Coronary artery (tissue), 2 donors: Measurements from ENCODE around the gene TMEM253.

ENCODE experiments used
- DNase-seq: peaks from one replicate; pipeline ENCODE4 v3.0.0-alpha.2; 2017; ENCODE audit warnings: low spot score
- H3K27ac ChIP-seq, 2 donors: fragments of 200-600 bp; sonication (generic); one replicate each; pipeline ENCODE4 v1.5.1; 2016 to 2019
- H3K4me3 ChIP-seq: fragments of 200-600 bp; sonication (generic); 2 replicates; pipeline ENCODE4 v1.5.1; 2016; ENCODE audit warnings: mild to moderate bottlenecking, moderate library complexity
- CTCF ChIP-seq: fragments of 200-600 bp; sonication (generic); IDR thresholded peaks from one replicate; pipeline ENCODE4 v1.5.1; 2019; ENCODE audit warnings: antibody characterized with exemption

The TMEM253 gene

GRCh38 chr14:21072031-21072473 lies 28.8 kb upstream of the TMEM253 start:
- peak overlapping the region; percentile 80 for H3K4me3 ChIP-seq
- no peak for DNase-seq
- no peak for TF ChIP-seq CTCF
- H3K27ac ChIP-seq, result peak overlapping the region; percentile 93 to 97

GRCh38 chr14:21072781-21073339 lies 28.0 kb upstream of the TMEM253 start:
- no peak for TF ChIP-seq CTCF
- no peak for DNase-seq

GRCh38 chr14:21073921-21074320 lies 26.9 kb upstream of the TMEM253 start:
- Histone ChIP-seq H3K4me3 (no peak overlapping the region), H3K27ac (peak overlapping the region in 1 of 2 donors; percentile 93)
- no peak for DNase-seq
- no peak for TF ChIP-seq CTCF

More at GRCh38 chr14:21072781-21073339, 28.0 kb upstream of the TMEM253 start:
- Histone ChIP-seq H3K27ac (peak overlapping the region; percentile 93 to 97), H3K4me3 (peak overlapping the region; percentile 80)

DNA sequence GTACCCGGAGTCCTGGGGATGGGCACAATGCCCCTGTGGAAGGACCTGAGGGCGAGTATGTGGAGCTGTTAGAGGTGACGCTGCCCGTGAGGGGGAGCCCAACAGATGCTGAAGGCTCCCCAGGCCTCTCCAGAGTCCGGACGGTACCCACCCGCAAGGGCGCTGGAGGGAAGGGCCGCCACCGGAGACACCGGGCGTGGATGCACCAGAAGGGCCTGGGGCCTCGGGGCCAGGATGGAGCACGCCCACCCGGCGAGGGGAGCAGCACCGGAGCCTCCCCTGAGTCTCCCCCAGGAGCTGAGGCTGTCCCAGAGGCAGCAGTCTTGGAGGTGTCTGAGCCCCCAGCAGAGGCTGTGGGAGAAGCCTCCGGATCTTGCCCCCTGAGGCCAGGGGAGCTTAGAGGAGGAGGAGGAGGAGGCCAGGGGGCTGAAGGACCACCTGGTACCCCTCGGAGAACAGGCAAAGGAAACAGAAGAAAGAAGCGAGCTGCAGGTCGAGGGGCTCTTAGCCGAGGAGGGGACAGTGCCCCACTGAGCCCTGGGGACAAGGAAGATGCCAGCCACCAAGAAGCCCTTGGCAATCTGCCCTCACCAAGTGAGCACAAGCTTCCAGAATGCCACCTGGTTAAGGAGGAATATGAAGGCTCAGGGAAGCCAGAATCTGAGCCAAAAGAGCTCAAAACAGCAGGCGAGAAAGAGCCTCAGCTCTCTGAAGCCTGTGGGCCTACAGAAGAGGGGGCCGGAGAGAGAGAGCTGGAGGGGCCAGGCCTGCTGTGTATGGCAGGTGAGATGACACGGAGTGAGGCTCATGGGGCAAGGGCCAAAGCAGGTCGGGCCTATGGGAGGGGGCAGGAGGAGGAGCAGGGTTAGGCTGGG lies 26.2 kb upstream of the TMEM253 start:
- Histone ChIP-seq H3K27ac (no peak overlapping the region), H3K4me3 (no peak overlapping the region)
- DNase-seq, result no peak
- no peak for TF ChIP-seq CTCF

GRCh38 chr14:21075719-21076437 lies 25.0 kb upstream of the TMEM253 start:
- no peak overlapping the region for H3K27ac ChIP-seq
- no peak for DNase-seq
- no peak for TF ChIP-seq CTCF
- no peak overlapping the region for H3K4me3 ChIP-seq

- TF ChIP-seq CTCF, result no peak
- Histone ChIP-seq H3K4me3 (no peak overlapping the region), H3K27ac (no peak overlapping the region)
- DNase-seq, result no peak
Measured at GRCh38 chr14:21077672-21078071, 23.2 kb upstream of the TMEM253 start.
